ENCODE results near the gene AOC1.

Gene AOC1

DNA sequence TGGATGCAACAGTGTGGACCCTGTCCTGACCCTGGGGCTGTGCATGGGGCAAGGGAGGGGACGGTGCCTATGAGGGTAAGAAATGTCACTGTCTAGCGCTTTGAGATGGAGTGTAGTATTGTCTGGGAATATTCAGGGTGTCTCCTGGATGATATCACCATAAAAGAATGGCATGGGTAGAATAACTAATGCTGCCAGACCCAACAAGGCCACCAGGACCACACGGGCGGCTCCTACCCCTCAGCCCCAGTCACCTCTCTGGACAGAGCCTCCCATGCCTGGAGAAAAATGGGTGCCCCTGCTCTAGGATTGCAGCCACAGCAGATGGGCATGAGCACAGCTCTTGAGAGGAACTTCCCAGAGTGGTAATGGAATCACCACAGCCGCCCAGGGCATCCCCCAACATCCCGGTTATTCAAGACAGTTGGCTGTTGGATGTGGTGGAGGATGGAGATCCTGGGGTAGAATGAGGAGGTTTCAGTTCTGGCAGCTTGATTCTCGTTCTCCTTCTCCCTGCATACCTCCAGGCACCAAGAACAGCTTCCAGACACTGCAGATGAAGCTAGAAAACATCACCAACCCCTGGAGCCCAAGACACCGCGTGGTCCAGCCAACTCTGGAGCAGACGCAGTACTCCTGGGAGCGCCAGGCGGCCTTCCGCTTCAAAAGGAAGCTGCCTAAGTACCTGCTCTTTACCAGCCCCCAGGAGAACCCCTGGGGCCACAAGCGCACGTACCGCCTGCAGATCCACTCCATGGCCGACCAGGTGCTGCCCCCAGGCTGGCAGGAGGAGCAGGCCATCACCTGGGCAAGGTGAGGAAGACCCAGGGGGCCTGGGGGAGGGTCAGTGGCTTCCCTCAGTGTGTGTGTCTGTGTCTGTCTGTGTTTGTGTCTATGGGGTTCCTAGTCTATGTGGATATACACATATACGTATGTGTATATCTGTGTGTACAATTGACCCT is 6.2 kb downstream of the AOC1 start:
- no peak for DNase-seq

DNA sequence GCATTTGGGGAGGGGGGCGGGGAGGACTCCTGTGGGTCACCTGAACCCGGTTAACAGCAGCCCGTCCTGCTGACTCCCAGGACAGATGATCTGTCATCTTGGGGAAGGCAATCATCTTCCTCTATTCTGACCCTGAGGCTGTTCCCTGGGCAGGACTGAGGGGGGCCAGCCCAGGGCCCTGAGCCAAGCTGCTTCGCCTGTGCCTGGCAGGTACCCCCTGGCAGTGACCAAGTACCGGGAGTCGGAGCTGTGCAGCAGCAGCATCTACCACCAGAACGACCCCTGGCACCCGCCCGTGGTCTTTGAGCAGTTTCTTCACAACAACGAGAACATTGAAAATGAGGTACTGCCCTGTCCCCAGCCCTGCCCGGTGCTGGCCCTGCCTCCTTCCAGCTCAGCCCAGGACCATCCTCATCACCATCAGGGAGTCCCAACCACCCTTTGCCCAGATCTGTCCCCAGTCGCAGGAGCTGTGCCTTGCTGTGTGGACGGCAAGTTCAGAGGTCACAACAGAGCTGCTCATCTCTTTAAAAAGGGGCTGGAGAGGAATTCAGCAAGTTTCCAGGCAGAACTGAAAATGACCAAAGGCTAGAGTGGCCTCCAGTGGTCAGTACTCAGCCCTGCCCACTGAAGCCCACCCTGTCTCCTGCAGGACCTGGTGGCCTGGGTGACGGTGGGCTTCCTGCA is 8.1 kb downstream of the AOC1 start:
- no peak for DNase-seq

DNA sequence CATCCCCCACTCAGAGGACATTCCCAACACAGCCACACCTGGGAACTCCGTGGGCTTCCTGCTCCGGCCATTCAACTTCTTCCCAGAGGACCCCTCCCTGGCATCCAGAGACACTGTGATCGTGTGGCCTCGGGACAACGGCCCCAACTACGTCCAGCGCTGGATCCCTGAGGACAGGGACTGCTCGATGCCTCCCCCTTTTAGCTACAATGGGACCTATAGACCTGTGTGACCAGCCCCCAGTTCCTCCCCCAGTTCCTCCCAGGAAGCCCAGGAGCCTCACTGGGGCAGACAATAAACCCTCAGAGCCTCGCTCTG is 8.6 kb downstream of the AOC1 start:
- no peak for DNase-seq

DNA sequence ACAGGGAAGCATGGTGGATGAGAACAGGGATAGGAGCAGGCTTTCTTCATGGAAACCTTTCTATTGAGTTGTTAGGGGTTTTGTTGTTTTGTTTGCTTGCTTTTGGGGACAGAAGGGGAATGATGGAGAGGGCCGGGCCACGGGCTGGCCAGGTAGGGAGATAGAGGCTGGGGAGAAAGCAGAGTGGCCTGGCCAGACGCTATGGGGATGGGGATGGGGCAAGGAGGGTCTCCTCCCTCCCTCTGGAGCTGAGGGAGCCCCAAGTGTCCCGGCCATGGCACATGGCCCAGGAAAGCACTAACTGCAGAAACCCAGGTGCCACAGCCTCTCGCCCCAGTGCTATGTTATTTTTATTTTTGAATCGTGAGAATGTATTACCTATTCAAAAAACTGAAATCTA is 10.0 kb downstream of the AOC1 start:
- DNase-seq: no peak

DNA sequence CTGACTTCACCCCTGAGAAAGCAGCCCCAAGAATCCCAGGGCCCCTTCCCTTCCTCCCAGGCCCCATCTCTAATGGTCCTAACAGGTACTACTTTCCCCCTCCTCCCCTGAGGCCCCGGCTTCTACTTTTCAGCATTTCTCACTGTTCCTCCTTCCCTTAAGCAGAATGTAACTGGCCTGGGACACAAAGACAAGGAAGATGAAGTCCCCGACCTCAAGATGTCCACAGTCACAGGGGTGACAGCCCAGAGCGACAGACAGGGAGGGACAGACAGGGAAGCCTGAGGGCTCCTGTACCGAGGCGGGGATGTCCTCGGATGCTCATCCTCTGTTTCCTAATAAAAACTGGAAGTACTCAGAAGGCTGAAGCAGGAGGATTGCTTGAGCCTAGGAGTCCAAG is 11.6 kb downstream of the AOC1 start:
- no peak for DNase-seq

DNA sequence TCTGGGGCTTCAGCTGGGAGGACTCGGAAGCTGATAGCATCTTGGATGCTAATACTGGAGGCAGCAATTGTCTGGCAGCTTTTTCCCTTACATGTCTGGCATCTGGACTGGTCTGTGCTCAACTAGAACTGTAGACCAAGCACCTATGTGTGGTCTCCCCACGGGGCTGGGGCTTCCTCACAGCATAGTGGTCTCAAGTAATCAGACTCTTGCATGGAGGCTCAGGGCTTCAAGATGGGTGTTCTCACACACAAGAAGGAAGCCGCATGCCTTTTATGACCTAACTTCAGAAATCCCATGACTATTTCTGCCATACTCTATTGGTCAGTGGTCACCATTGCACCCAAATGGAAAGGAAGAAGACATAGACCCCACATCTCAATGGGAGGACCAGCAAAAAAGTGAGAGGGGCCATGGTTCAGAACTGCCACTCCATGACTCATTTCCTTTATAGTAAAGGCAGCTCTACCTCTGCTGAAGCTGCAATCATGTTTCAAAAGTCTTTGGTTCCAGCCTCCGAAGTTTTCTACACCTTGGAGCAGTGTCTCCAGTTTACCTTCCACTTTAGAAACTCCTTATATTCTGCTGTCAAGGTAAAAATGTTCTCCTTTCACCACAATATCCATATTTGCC is 14.7 kb downstream of the AOC1 start:
- DNase-seq: peak; percentile 38

DNA sequence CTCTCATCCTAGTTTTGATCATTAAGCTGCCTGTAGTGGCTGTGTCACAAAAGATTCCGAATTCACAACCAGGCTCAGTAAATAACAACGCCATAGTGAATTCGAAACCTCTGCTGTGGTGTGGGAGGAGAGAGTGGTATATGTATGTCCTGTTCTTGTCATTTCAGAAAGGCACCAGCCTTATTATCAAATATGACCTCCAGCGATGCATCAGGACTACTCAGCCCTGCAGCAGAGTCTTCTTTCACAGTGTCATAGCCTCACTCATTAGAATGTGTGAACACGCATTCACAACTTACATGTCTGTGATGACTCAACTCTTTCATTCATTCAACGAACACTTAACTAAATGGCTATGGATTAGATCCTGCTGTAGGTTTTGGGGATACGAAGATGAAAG is 15.3 kb downstream of the AOC1 start:
- no peak for DNase-seq

DNA sequence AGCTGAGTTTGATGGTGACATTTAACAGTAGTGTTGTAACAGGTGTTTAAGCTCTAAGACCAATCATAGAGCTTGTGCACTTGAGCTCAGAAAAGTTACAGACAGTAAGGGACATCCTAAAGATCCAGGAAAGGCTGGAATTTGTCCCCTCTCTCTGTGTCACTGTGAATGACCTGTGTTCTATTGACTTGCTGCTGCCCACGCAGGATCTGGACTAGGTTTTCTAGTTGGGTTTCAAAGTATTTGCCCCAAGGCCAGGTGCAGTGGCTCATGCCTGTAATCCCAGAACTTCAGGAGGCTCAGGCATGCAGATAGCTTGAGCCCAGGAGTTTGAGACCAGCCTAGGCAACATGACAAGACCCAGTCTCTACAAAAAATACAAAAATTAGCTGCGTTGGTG is 17.1 kb downstream of the AOC1 start:
- no peak for DNase-seq

DNA sequence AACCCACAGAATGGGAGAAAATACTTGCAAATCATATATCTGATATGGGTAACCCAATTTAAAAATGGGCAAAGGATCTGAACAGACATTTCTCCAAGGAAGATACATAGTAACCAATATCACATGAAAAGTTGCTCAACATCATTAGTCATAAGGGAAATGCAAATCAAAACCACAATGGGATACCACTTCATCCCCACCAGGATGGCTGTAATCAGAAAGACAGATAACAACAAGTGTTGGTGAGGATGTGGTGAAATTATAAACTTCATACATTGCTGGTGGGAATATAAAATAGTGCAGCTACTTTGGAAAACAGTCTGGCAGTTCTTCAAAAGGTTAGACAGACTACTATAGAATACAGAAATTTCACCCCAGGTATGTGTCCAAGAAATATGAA is 19.3 kb downstream of the AOC1 start:
- DNase-seq: no peak

DNA sequence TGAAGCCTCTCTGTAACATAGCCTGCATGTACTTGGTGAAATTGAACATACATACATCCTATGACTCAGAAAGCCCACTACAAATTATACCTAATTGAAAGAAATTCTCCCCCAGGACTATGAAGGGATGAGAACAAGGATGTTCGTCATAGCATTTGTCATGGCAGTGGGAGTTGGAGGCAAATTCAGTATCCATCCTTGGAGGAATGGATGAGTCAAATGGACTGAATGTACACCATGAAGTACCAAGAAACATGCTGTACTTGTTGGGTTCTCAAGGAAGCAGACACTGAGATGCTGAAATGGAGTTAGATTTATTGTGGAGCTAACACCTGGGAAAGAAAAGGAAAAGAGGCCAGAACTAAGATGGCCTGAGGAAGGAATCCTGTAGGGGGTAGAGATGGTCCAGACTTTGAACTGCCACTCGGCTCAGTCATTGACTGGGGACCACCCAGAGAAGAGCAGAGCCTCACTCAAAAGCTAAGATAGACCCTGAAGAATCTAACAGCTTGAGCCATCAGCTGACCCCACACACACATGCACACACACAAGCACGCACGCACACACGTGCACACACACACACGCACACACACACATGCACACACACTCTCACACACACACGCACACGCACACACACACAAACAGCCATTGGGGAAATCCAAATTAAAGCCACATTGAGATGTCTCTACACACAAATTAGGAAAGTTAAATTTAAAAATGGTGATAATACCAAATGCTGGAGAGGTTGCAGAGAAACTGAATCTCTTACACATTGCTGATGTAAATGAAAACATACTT is 22.3 kb downstream of the AOC1 start:
- no peak for DNase-seq

DNA sequence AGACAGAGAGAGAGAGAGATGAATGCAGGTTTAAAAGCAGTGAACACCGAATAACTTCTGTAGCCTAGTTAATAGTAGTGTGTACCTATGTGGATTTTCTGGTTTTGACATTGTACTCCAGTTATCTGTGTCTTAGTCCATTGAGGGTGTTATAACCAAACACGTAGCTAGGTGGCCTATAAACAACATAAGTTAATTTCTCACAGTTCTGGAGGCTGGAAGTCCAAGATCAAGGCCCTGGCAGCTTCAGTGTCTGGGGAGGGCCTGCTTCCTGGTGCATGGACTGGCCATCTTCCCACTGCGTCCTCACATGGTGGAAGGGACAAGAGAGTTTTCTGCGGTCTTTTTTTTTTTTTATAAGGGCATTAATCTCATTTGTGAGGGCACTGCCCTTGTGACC is 23.5 kb downstream of the AOC1 start:
- DNase-seq: no peak

DNA sequence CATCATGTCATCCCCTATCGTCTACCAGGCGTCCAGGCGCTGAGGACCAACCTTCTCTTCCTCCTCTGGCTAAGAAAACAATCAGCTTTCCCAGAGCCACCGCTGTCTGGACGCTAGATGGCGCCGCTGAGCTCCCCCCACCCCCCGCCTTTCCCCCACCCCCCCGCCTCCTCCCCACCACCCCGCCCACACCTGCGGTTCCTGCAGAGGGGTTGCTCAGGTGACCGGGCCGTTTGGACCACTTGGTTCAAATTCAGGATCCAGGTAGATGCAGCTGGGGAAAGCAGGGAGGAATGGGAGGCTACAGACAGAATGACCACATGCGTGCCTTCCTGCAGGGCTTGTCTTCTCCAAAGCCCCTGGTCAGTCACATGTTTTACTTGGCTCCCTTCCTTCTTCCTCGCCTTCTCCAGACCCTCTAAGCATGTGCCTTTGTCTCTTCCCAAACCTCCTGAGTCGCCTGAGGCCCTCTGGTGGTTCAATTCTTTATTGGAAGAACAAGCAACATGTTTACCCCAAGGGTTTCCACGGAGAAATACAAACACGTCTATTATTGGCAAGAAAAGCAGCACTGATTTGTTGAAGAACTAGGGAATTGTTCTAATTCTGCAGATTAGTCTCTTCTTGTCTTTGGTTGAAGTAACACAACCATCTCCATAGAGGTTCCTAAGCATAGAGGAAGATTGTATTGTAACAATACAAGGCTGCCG is 24.7 kb downstream of the AOC1 start:
- DNase-seq: no peak

DNA sequence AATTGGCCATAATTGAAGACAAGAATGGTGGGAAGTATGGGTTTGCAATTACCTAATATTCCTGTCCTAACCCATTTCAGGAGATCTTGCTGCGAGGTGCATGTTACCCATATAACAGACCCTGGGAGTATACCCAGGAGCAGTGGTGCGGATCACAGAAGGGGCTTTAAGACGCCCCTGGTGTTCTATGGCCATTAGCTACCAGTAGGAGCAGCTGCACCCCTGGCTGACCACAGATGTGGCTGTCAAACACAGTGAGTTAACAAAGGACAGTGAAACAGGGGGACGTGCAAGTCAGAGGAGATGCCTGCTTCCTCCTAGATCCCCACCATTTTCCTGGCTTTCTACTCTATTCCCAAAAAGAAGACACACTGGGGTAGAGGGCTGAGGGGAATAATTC is 25.2 kb downstream of the AOC1 start:
- DNase-seq: no peak

DNA sequence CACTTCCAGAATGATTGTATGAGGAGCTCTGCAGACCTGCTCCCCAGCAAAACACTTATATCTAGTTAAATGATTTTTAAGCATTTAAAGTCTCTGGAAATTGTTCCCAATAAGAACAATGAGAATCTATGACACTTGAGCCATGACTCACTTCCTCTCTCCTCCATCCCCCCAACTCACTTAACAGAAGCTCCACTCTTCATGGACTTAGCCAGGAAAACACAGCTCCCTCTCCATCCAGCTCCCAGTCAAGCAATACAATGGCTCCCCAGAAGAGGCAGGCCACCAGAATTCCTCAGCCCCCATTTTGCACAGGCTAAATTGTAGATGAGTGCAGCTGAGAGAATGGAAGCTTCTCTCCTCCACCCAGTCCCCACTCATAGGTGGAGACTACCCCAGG is 27.0 kb downstream of the AOC1 start:
- DNase-seq: no peak

DNA sequence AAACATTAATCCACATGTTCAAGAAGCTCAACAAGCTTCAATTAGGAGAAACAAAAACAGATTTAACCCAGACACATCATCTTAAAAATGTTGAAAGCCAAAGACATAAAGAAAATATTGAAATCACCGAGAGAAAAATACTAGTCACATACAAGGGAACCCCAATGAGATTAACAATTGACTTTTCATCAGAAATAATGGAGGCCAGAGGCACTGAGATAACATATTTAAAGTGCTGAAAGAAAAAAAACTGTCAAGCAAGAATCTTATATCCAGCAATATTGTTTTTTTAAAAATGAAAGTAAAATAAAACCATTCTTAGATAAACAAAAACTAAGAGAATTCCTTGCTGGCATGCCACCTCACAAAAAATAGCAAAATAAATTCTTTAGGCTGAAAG is 28.9 kb downstream of the AOC1 start:
- DNase-seq: no peak

DNA sequence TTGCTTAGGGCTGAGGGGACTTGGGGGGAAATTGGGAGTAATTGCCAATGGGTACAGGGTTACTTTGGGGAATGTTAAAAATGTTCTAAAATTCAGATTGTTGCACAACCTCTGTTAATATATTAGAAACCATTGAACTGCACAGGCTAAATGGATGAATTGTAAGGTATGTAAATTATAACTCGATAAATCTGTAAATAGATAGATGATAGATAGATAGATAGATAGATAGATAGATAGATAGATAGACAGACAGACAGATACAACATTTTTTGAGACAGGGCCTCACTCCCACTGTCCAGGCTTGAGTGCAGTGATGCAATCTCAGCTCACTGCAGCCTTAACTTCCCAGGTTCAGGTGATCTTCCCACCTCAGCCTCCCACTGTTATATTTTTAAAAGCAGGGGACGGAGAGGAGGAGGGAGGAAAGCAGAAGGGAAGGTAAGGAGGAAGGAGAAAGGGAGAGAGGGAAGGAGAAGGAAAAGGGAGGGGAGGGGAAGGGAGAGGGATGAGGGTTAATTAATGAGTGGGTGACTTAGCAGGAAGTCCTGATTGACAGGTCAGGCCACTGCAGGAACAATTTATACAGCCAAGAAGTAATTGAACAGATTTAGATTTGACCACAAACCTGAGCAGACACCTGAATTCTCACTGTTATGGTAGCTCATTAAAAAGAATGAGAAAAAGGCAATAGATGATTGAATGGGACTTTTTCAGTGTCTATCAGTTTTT is 38.7 kb downstream of the AOC1 start:
- no peak for DNase-seq

DNA sequence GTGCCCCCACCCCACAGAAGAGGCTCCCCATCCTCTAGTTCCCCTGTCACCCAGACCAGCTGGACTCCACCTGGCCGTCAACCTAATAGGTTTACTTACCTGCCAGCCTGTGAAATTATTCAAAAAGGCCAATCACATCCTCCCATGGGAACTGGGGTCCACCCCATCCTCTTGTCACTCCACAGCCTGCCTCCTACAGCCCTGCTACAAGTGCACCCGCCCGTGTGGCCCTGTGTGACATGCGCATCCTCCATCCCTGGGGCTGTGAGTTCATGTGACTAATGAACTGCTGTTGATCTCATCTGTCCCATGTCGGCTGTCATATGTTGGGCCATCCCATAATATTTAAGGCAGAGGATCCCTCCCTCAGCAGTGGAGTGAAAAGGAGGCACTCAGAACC is 39.4 kb downstream of the AOC1 start:
- no peak for DNase-seq

DNA sequence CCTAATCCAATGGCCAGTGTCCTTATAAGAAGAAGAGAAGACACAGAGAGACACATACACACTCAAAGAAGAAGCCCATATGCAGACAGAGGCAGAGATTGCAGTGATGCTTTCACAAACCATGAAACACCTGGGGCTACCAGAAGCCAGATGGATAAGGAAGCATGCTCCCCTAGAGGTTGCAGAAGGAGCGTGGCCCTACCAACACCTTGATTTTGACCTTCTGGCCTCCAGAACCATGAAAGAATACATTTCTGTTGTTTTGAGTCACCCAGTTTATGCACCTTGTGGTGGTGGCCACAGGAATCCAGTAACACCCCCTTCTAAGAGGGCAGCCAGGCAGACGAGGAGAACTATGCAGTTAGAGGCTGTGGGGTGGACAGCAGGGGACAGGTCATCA is 43.5 kb downstream of the AOC1 start:
- DNase-seq: no peak

DNA sequence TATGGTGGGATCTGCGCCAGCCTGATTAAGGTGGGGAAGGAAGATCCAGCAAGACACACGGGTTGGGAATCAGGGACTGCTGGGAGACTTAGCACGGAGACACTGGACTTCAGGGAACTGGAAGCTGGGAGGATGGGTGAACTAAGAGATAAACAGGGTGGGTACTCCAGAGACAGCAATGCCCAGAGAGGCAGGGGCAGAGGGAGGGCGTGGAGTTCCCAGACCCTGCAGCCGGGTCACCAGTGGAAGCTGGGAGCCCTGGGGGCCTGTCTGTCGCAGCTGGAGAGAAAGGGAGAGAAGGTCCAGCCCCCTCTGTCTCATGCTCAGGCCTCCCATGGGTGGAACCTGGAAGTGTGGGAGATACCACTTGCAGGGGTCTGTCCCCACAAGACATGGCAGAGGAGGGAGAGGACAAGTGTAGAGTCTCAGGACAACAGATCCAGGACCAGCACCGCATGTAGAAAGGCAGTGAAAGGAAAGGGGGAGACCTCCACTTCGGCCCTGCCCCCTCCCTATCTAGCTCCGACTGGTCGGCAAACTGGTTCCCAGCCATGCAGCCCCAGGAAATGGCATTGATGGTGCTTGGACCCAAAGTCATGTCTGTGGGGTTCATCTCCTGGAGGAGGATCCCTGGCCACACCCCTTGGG is 44.4 kb downstream of the AOC1 start:
- no peak for DNase-seq

DNA sequence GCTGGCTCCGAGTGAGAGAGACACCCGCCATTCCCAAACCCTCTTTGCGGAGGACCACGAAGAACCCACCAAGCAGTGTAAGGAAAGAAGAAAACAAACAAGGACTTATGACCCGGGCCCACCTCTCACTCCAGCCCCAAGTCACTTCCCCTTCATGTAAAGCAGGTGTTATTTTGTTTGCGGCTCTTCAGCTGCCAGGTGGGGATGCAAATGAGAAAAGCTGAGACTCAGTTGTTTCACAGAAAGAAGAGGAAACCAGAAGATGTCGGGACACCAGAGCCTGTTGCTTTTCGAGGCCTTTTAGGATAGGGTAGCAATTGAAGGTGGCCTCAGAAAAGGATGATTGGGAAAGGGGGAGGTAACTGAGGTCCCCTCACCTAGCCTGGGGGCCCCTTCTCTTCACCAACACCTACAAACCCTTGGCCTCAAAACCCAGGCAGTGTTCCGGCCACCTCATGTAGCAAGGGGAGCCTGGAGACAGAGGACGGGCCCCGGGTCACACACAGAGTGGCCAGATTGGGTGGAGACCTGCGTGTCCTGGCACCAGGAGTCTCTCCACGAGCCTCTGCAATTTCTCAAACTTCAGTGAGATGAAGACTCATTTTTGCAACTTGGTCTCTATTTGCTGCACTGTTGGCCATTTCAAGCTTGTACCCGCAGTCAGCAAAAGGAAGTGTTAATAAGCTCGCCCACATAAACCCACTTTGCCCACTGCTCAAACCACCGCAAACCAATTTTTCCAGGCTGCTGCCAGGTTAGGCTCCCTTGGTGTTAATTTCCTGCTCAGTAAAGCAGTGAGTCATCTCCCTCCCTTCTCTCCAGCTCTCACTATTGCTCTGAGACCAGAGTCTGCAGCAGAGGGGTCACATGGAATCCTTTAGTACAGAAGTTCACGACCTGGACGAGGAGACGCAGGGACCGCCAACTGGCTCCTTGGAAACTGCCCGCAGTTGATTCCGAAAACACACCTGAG is 45.5 kb downstream of the AOC1 start:
- DNase-seq: peak; percentile 73

All from NK-92 treated with Interleukin-12 subunit alpha and Interleukin-12 subunit beta, amount 100 ng/mL, for 24 hours (cell line).